Natural killer cell (primary cell): ENCODE results near the gene SLC19A1. TPM values are rescaled to one million over a fixed set of nuclear protein-coding genes. Genes with fewer than 3 reads are reported as not detected.

Experiments used
- ATAC-seq, 3 donors: fragments of 150-1000 bp in 2 of 3; fragments of 200-7000 bp in 1 of 3; cut with Tn5 transposase; 1 replicate in 1 of 3; 2 replicates in 2 of 3; pipeline ENCODE4 v1.10.0; 2021; ENCODE audit warnings: mild to moderate bottlenecking in 2 of 3, moderate library complexity in 2 of 3
- DNase-seq, 2 donors: peaks; one replicate each; pipeline versions ENCODE4 v3.0.0 to v3.0.0-alpha.2; 2013 to 2021; ENCODE audit warnings: mixed read lengths in 1 of 2
- H3K27ac ChIP-seq: one replicate; pipeline ENCODE4 v1.5.1; 2013; ENCODE audit warnings: mild to moderate bottlenecking, low read length
- H3K27me3 ChIP-seq: one replicate; pipeline ENCODE4 v1.6.1; 2013; ENCODE audit warnings: low read length; ENCODE audit not compliant: control insufficient read depth, insufficient read depth
- H3K36me3 ChIP-seq: one replicate; pipeline ENCODE4 v1.6.1; 2013; ENCODE audit warnings: low read length; ENCODE audit not compliant: control insufficient read depth, insufficient read depth
- H3K4me1 ChIP-seq: one replicate; pipeline ENCODE4 v1.6.1; 2013; ENCODE audit warnings: low read length; ENCODE audit not compliant: control insufficient read depth, insufficient read depth
- H3K4me3 ChIP-seq: one replicate; pipeline ENCODE4 v1.5.1; 2013; ENCODE audit warnings: low read length
- H3K9me3 ChIP-seq: one replicate; pipeline ENCODE4 v1.6.1; 2013; ENCODE audit warnings: low read length; ENCODE audit not compliant: control insufficient read depth, insufficient read depth
- H3K27ac Mint-ChIP-seq, 2 donors: one replicate each; pipeline ENCODE4 v1.8.0; 2022; ENCODE audit warnings: mild to moderate bottlenecking in 2 of 2, mixed read lengths in 2 of 2, moderate library complexity in 1 of 2
- H3K27me3 Mint-ChIP-seq, 2 donors: one replicate each; pipeline ENCODE4 v1.8.0; 2022; ENCODE audit warnings: low read depth in 2 of 2, mixed read lengths in 2 of 2
- H3K36me3 Mint-ChIP-seq: one replicate; pipeline ENCODE4 v1.8.0; 2022; ENCODE audit warnings: mixed read lengths
- H3K4me1 Mint-ChIP-seq, 2 donors: one replicate each; pipeline ENCODE4 v1.8.0; 2022; ENCODE audit warnings: mixed read lengths in 2 of 2
- H3K4me3 Mint-ChIP-seq: one replicate; pipeline ENCODE4 v1.8.0; 2022; ENCODE audit warnings: mild to moderate bottlenecking, moderate library complexity, mixed read lengths
- H3K9me3 Mint-ChIP-seq, 2 donors: one replicate each; pipeline ENCODE4 v1.8.0; 2022; ENCODE audit warnings: mixed read lengths in 2 of 2
- CTCF ChIP-seq: fragments of 200-600 bp; IDR thresholded peaks from one replicate; pipeline ENCODE4 v1.8.0; 2022; ENCODE audit warnings: antibody characterized with exemption
- WGBS: methylation state at CpG from one replicate; pipeline ENCODE4 v1.1.7; 2013; ENCODE audit warnings: missing lambda C conversion rate; ENCODE audit not compliant: insufficient coverage; 5-methylcytosine and 5-hydroxymethylcytosine counted together
- intact Hi-C: fragments of 100-400 bp; cut with micrococcal nuclease; formaldehyde crosslinking; loops from one replicate; pipeline ENCODE4 v1.14.2; 2022
- total RNA-seq, 4 donors: library from RNA; stranded (reverse); fragments of 120-200 nt in 1 of 4; gene quantifications; one replicate each; pipeline versions ENCODE4 v1.2.3 to v1.2.4, GENCODE V29; 2013 to 2022

Gene SLC19A1
- total RNA-seq, 3 donors from 2014 or later (not counting 1 experiment from before 2014, with no cell fraction given), result 2.5 to 9.0 (median 4.9) TPM

- Mint-ChIP-seq H3K36me3 (no peaks in the 10 kb centered on the region), H3K27me3 (peaks cover 0 to 4% of the 10 kb centered on the region in 2 donors), H3K4me3 (no peak overlapping the region), H3K9me3 (no peaks in the 10 kb centered on the region), H3K27ac (no peak overlapping the region), H3K4me1 (peaks cover 0 to 5% of the 10 kb centered on the region in 2 donors)
- no peaks in the 10 kb centered on the region for H3K4me1 ChIP-seq
- no peak overlapping the region for H3K4me3 ChIP-seq
- intact Hi-C loops, result no loop called here
- H3K9me3 ChIP-seq, result no peaks in the 10 kb centered on the region
- no peak overlapping the region for H3K27ac ChIP-seq
- ATAC-seq (no peak), DNase-seq (peak in 1 of 2 donors; percentile 13)
- H3K36me3 ChIP-seq, result no peaks in the 10 kb centered on the region
- no peak for TF ChIP-seq CTCF
- 80% methylated on average over 21 of the region's 24 CpGs for WGBS
- peaks cover 3% of the 10 kb centered on the region for H3K27me3 ChIP-seq
Observed at GRCh38 chr21:45576838-45577737, 34.8 kb upstream of the SLC19A1 start.

GRCh38 chr21:45575993-45576837, 34.0 kb upstream of the SLC19A1 start:
- no peak overlapping the region for H3K4me3 Mint-ChIP-seq
- intact Hi-C loops, result no loop called here
- 84% methylated on average over 21 of the region's 21 CpGs for WGBS
- H3K9me3 Mint-ChIP-seq, result no peaks in the 10 kb centered on the region
- H3K4me1 Mint-ChIP-seq, result peaks cover 0 to 5% of the 10 kb centered on the region in 2 donors
- H3K27ac ChIP-seq, result no peak overlapping the region
- TF ChIP-seq CTCF, result no peak
- no peaks in the 10 kb centered on the region for H3K4me1 ChIP-seq
- H3K36me3 ChIP-seq, result no peaks in the 10 kb centered on the region
- peaks cover 0 to 9% of the 10 kb centered on the region in 2 donors for H3K27me3 Mint-ChIP-seq
- no peak overlapping the region for H3K4me3 ChIP-seq
- H3K27ac Mint-ChIP-seq, result no peak overlapping the region
- ATAC-seq (no peak), DNase-seq (no peak)
- no peaks in the 10 kb centered on the region for H3K9me3 ChIP-seq
- peaks cover 2% of the 10 kb centered on the region for H3K27me3 ChIP-seq
- no peaks in the 10 kb centered on the region for H3K36me3 Mint-ChIP-seq

- ATAC-seq (no peak), DNase-seq (no peak)
- H3K4me3 ChIP-seq, result no peak overlapping the region
- H3K27me3 ChIP-seq, result no peaks in the 10 kb centered on the region
- TF ChIP-seq CTCF, result no peak
- Mint-ChIP-seq H3K4me3 (no peak overlapping the region), H3K4me1 (peaks cover 0 to 5% of the 10 kb centered on the region in 2 donors), H3K27me3 (peaks cover 0 to 9% of the 10 kb centered on the region in 2 donors), H3K27ac (no peak overlapping the region), H3K36me3 (no peaks in the 10 kb centered on the region), H3K9me3 (no peaks in the 10 kb centered on the region)
- WGBS, result 78% methylated on average over 26 of the region's 26 CpGs
- no peak overlapping the region for H3K27ac ChIP-seq
- no peaks in the 10 kb centered on the region for H3K9me3 ChIP-seq
- H3K4me1 ChIP-seq, result no peaks in the 10 kb centered on the region
- intact Hi-C loops, result no loop called here
- no peaks in the 10 kb centered on the region for H3K36me3 ChIP-seq
Observed at GRCh38 chr21:45575304-45575992, 33.2 kb upstream of the SLC19A1 start.
